HG03175 (cell line): ENCODE data around the gene TICAM2.
"Not testable (repeated sequence)": the region's sequence is repeated elsewhere in the genome, so short reads cannot be mapped to it uniquely, and the experiment has no call there.

Experiments
- ATAC-seq: cut with Tn5 transposase; IDR thresholded peaks from one replicate; pipeline ENCODE4 v1.9.1; 2021; ENCODE audit warnings: mild to moderate bottlenecking, moderate library complexity; ENCODE audit not compliant: unreplicated experiment

Gene TICAM2, protein sequence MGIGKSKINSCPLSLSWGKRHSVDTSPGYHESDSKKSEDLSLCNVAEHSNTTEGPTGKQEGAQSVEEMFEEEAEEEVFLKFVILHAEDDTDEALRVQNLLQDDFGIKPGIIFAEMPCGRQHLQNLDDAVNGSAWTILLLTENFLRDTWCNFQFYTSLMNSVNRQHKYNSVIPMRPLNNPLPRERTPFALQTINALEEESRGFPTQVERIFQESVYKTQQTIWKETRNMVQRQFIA

DNA sequence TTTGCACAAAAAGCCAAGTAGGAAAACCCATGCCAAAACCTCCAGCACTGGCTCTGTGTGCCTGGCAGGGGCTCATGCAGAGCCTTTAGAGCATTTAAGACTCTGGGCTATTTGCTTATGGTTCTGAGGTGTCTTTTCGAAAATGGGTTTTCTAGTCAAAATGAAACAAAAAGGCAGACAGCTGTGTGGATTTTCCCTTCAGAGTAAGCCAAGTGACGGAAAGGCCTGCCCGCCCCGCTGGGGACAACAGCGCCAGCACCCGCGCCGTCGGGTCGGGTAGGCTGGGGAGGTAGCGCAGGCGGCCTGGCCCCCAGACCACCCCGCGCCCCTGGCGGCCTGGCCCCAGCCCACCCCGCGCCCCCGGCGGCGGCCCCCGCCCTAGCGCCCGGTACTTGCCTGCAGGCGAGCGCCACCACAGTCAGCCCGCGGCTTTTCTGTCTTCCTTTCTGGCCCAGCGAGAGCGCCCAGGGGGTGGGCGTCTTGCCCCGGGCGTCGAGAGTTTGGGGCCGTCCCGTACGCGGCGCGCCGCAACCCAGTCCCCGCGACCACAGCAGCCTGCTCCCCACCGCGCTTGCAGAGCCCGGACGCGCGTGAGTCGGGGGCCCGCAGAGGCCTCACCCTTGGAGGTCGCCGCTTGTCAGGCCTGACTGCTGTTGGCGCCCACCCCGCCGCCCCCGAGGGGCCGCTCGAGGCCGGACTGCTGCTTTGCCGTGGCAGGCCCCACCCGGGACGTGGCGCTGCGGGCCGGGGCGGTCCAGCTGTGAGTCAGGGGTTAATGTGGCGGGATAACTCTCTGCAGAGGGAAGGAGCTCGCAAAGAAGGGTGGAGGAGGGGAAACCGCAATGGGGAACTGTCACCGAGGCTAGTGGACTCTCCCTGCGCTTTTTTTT is at the start of gene TICAM2:
TICAM2 (minus strand) TSS at position 779 of the 890 bp plus-strand sequence. CDS start 21,223 bp downstream, outside the sequence.
- peak; percentile 78 for ATAC-seq

DNA sequence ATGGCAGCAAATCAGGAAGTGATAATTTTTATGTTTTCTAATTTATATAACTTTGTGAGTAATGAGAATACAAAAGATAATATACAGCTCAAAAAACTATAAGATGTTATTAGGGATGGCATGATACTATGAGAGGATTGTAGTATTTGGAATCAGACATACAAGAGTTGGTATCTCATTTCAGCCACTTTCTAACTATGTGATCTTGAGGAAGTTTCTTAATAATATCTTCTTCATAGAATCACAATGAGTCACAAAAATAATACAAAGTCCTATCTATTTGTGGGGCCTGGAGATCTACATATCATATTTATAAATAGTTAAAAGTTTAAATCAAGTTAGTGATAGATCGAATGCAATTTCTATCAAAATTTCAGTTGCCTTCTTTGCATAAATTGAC is 47.3 kb upstream of the TICAM2 start:
- ATAC-seq = no peak

DNA sequence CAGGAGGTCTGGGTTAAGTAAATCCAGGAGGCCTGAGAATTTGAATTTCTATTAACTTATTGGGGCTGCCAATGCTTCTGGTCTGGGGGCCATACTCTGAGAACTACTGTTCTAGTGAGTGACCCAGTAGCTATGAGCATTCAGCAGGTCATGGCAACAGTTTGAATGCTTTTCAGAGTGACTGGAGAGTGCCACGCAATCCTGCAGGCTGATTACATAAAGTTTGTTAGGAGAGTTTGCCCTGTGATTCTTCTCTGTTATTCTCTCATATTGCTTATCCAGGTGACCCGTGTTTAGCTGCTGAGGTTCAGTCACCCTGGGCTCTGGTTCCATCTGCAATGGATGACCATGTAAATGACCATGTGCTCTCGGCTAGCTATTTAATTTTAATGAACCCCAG is 45.8 kb upstream of the TICAM2 start:
- no peak for ATAC-seq

DNA sequence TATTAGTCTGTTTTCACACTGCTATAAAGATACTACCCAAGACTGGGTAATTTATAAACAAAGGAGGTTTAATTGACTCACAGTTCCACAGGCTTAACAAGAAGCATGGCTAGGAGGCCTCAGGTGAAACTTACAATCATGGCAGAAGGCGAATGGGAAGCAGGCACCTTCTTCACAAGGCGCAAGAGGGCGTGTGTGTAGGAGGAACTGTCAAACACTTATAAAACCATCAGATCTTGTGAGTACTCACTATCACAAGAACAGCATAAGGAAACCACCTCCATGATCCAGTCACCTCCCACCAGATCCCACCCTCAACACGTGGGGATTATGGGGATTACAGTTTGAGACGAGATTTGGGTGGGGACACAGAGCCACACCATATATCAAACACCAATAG is 43.1 kb upstream of the TICAM2 start:
- ATAC-seq = not testable (repeated sequence)

DNA sequence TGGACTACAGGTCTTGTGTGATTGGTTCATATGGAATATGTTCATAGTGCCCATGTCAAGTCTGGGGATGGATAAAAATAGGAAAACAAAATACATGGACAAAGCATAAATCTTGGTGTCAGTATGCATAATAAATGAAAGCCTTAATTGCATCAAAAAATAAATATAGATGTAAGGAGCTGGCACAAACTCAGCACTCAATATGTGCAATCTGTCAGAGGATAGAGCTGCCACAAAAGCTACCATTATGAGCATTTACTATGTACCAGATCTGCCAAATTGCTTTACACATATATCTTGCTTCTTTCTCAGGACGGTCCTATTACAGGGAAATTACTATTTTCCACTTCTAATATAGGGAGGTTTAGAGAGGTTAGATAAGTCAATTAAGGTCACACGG is 41.8 kb upstream of the TICAM2 start:
- ATAC-seq = no peak

DNA sequence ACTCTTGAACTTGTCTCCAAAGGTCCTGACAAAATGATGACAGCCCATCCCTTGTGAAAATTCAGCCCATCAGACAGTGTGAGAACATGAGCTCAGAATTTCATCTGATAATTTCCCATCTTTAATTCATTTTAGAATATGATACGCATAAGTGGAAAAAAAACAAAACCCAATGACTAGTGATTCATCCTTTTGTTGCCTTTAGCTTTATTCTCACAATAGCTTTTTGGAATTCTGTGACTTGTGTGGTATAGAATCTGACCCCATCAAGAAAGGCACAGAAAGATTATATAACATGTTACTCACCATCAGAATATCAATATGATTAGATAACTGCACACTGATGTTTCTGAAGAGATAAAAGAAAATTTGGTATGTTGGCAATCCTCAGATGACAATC is 39.7 kb upstream of the TICAM2 start:
- no peak for ATAC-seq

DNA sequence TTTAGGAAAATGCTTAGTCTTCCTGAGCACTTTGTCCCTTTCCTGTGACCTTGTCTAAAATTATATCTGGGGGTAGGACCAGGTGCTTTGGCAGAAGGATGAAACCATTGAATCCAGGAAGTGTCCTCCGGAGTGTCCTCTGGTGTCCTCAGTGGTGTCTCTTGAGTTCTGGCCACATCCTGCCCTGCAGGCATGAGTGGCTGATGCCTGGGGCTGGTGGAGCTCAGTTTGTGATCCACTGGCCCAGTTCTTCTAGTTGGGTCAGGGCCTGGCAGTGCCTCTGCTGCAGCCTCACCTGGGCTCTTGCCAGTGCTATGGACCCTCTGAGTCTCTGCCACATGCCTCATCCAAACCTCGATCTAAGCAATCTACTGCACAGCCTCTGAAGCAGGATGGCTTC is 38.0 kb upstream of the TICAM2 start:
- ATAC-seq = no peak

DNA sequence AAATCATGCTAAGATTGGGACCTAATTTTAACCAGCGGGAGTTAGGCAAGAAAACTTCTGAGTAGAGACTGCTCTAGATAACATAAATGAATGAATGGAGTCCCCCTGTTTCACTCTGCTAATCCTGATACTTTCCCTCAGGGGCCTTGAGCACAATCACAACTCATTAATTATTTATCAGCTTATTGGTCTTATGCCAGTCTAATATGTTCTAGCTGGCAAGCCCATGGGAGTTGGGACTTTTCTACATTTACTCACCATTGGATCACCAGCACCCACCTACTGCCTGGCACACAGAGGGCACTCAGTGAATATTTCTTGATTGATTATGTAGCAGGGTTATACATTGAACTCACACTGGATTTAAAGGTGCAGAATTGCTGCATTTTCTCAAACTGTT is 37.1 kb upstream of the TICAM2 start:
- no peak for ATAC-seq

DNA sequence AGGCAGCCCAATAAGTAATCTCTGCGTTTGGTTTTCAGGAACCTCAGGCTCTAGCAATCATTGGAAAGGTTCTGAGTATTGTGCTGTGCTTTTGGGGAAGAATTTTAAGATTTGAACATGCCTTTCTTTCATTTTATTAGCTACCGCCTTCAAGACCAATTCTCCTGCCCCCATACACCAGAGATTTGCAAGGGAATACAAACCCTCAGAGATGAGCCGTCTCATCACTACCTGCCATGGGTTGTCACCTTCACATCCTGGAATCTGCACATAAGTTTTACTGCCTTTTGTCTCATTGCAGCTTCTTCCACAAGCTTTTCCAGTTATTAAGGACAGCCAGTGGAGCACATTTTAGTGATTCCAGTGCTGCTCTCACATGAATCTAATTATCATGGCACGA is 35.2 kb upstream of the TICAM2 start:
- no peak for ATAC-seq

DNA sequence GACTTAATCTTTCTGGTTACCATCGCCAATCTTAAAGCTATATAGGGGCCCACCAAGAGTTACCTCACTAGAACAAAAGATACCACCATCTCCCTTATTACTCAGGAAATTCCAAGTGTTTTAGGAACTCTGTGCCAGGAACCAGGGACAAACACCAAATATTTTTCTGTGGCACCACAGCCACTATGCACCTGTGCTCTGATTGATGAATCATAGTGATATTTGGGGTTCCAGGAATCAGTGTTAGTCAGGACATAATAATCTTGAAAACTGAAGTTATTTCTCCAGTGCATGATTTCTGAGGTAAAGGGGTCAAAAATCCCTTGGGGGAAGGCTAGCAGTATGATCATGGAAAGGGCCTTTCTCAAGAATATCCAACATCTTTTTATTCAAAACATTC is 33.7 kb upstream of the TICAM2 start:
- no peak for ATAC-seq

DNA sequence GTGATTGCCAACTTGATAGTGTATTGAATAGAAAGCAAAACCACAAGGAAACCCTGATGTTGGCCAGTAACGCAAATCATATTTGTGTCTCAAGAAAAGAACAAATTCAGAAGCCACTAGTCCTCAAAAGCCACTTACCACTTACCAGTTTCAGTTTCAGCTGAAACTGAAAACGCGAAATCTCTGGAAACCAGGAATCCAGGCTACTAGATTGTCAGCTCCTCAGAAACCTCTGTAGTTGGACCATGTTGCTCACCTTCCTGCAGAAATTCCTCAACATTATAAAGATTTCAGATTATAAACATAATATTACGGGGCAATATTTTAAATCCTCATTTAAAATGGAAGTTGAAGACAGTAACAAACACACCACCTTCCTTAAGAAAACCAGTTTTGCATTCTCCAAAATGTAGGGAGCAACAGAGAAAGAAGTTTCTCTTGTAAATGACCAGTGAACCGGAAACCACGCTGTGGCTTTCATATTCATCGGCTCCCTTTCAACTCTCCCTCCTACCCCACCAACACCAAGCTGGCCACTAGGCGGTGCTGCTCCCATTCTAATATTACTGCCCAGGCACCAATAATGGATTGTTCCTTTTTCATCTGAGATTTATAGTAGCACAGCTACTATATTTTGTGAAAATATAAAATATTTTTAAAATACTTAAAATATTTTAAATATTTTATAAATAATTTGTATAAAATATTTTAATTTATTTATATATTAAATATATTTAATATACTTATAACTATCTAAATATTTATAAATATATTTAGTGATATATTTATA is 32.3 kb upstream of the TICAM2 start:
- ATAC-seq = peak; percentile 72

DNA sequence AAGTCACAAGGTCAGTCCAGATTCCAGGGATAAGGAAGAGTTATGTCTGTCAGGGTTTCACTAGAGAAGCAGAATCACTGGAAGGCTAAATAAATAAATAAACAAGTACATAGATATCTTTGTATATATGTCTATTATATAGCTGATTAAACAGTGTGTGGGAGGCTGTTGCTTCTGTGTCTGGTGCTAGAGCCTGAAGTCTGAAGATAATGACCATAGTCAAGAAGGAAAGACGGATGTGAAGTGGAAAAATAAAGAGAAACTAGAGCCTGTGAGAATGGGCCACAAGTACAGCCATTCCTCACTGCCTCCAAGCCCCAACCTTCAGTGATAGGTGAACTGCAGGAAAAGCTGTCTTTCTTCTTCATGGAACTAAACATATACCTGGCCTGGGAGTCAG is 27.6 kb upstream of the TICAM2 start:
- no peak for ATAC-seq

DNA sequence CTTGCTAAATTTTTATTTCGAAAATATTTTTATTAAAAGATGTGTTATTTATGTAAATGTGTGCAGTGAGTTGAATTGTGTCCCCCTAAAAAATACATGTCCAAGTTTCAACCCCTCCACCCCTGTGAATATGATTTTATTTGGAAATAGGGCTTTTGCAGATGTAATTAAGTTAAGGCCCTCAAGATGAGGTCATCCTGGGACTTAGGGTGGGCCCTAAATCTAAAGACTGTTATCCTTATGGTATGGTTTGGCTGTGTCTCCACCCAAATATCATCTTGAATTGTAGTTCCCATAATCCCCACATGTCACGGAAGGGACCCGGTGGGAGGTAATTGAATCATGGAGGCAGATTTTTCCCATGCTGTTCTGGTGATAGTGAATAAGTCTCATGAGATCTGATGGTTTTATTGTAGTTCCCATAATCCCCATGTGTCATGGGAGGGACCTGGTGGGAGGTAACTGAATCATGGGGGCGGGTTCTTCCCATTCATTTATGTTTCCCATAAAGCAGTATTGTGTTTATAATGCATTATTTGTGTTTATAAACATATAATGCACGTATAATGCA is 25.1 kb upstream of the TICAM2 start:
- ATAC-seq = no peak

DNA sequence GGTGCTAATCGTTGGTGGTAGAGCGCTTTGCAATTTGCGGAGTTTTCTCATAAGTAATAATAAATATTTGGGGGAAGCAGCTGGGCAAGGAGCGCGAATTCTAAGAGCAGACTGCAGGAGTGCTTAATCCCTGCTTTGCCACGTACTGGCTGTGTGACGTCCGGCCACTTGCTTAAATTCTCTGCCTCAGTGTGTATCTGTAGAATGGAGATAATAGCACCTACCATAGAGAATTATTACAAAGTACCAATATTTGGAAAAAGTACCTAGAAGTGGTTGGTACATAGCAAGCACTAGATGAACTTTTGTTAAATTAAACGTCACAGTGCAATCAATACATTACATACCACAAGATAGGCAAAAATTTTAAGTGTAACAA is 24.2 kb upstream of the TICAM2 start:
- ATAC-seq = peak; percentile 21

DNA sequence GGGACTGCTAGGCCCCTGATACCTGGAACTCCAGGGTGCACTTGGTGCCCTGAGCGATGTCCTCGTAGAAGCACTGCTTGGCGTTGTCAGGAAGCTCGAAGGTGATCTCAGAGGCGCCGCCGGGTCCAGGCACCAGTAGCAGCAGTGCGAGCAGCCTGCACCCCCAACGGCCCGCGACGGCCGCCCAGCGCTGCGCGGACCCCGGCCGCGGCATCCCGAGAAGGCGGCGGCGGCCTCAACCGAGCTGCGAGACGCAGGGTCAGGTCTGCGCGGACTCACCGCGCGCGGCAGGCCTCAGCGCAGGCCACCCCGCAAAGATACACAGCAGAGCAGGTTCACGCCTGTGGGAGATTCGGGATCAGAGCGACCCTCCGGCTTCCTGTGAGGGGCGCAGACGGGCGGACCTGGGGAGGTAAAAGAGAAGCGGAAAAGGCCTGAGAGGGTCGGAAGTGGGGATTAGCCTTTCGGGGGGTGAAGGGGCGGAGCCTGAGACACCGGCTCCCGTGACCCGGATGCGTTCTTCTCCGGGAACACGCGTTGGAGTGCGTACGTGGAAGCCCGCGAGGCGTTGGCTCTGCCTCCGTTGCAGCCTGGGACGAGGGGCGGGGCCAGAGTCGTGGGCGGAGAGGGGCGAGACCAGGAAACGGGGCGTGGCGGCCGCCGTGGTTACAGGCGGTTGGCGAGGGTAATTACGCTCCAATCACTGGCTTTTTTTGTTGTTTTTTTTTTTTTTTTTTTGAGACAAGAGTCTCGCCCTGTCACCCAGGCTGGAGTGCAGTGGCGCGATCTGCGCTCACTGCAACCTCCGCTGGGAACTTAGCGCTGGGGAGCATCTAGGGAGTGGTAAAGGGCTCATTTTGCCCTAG is 23.5 kb upstream of the TICAM2 start, which contains the start of gene TMED7:
TMED7 (minus strand) TSS at position 458 of the 866 bp plus-strand sequence; CDS start at position 214, 244 bp downstream.
- peak; percentile 90 for ATAC-seq

DNA sequence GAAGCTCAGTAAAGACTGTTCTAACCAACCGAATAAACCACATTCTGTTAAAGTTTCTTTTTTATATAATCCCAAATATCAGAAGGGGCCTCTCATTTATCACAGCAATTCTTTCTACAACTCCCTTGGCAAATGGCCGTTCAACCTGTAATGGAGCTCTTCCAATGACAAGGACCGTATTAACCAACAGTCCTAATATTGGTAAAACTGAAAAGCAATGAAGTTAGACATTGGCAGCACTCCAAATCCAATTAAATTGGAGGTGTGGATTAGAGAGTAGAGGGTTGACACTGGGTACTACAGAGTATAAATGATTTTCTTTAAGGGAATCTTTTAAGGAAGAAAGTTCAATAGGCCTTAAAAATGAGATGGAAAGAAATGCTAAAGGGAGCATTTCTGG is 22.7 kb upstream of the TICAM2 start:
- ATAC-seq = no peak

DNA sequence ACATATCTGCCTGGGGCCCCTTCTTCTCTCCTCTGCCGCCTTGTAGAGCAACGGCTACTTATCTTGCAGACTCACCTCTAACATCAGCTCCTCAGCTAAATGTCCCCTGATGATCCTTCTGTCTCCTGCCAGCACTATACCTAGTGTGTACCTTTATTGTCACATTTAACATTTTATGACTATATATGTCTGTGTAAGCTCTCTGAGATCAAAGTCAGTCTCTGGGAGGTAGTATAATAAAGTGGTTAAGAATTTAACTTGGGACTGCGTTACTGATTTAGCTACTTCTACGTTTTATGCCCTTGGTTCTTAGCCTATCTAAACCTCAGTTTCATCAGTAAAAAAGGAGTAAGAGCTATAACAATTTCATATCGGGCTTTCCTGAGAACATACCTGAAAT is 21.4 kb upstream of the TICAM2 start:
- no peak for ATAC-seq

DNA sequence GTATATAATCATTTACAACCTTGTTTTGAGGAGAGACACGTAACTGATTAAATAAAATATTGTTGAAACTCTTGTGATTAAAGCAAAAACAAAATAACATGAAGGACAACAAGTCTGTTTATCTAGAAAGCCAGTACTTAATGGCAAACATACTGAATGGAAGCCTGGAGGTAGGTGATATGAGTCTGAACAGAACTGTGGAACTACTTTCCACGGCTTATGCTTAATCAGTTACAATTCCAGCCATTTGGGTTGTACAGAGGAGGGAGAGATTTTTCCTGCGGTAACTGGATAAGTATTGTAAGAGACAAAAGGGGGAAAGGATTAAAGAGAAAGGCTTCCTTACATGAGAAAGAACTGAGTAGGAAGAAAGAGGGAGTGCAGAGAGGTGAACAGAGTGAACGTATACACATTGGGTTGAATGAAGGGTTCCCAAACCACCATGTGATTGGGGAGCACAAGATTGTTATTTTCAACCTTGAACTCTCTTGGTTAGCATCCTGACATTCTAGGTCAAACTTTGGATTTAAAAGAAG is 19.2 kb upstream of the TICAM2 start:
- no peak for ATAC-seq

DNA sequence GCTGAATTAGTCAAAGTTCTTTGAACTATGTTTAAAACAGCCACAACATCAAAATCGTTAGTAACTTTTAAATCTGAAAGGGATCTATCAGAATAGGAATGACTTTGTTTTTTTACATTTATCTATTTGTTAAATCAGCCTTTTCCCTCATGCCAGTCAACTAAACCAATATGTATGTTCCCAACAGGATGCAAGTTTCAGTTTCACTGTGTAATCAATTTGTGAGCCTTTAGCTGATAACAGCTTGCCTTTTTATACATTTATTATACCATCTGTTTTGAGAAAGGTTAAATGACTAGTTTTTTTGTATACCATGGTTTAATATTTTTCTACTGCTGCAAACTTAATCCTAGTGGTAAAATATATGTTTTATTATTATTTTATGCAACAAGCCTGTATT is 14.6 kb upstream of the TICAM2 start:
- ATAC-seq = no peak

DNA sequence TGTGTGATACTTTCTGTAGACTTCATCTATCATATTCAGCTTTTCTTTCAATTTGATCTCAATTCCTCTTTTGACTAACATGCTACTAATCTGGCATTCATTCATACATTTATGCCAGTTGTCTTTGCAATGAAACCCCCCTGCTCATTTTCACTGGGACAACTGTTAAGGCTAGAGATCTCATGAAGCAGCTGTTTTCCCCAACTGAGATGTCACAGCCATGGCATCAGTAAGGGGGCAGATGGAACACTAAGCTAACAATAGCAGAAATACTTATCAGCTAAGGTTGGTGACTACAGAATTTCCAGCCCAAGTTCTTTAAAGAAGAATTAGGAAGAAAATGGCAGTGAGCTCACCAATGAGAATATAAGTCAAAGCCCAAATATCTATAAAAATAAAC is 14.2 kb upstream of the TICAM2 start:
- no peak for ATAC-seq
